GM10266 (cell line): ENCODE results near the gene CYTL1.

Source experiments
- DNase-seq: peaks from one replicate; pipeline ENCODE4 v3.0.0; 2012; ENCODE audit errors: extremely low spot score
- CTCF ChIP-seq: IDR thresholded peaks from 2 replicates; pipeline ENCODE4 v1.5.1; 2012; ENCODE audit warnings: mild to moderate bottlenecking, low read depth; ENCODE audit not compliant: control insufficient read depth, insufficient read depth; ENCODE audit errors: missing control alignments

Gene CYTL1

DNA sequence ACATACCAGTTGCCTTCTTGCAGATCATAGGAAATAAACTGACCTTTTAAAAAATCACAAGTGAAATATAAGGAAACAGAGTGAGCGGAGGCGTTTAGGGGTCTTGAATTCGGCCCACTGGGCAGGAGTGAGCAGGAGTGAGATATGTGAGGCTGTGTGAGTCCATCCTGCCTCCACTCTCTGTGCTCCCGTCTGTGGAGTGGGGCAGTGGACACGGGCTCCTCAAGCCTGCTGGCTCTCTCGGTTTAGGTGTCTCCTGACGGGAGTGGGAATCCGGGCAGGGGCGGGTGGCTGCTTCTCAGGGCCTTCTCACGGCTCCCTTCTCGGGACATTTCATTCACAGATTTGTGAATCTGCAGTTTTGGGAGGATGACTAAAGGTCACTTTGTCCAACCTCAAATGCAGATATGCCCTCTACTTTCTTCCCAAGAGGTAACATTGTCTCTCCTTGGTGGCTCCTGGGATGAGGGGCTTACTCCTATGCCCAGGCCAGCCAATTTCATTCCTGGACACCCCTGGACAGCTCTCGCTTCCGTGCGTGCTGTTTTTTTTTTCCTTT, 27.6 kb downstream of the CYTL1 start:
- no peak for TF ChIP-seq CTCF
- no peak for DNase-seq

DNA sequence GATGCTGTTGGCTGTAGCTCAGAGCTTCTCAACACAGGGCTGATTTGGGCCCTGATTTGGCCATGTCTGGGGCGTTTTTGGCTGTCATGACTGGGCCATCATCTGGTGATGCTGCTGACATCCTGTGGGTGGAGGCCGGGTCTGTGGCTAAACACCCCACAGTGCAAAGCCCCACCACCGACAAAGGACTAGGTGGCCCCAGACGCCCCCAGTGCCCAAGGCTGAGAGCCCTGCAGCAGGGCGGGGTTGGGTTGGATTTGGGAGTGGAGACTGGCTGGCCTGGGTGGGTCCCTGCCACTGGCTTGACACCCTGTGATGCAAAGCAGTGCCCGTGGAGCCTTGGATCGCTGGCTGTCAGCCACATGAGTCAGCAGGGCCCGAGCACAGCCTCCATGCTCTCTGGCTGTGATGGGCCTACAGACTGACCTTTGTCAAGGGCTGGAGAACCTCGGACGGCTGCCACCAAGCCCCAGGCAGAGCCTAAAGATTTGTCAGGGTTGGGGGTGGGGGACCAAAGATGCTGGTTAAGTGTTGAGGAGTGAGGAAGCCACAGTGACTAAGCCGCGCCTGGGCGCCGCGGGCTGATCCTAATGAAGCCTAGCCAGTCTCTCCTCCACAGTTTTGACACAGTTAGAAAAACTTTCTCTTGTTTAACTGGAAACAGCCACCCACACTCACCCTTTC, 28.3 kb downstream of the CYTL1 start:
- DNase-seq = no peak
- TF ChIP-seq CTCF = no peak

GRCh38 chr4:4990329-4990728, 28.9 kb downstream of the CYTL1 start:
- no peak for TF ChIP-seq CTCF
- DNase-seq = no peak

- TF ChIP-seq CTCF = no peak
- DNase-seq = no peak
Observed at GRCh38 chr4:4989083-4989622, 30.1 kb downstream of the CYTL1 start.

- TF ChIP-seq CTCF = no peak
- DNase-seq = no peak
Observed at GRCh38 chr4:4987656-4988055, 31.6 kb downstream of the CYTL1 start.

- TF ChIP-seq CTCF = no peak
- no peak for DNase-seq
Observed at GRCh38 chr4:4986841-4987240, 32.4 kb downstream of the CYTL1 start.

GRCh38 chr4:4985844-4986243, 33.4 kb downstream of the CYTL1 start:
- no peak for DNase-seq
- no peak for TF ChIP-seq CTCF
